ENCODE measurements around the gene TREM2.

GRCh38 chr6:41199552-41200246 is 36.8 kb upstream of the TREM2 start:
- TF ChIP-seq CTCF (IDR thresholded peaks at IDR 0.05 in 4 of 5, conservative IDR thresholded peaks at IDR 0.05 in 1 of 5) (no peak), POLR2A (IDR thresholded peaks at IDR 0.05) (no peak)
